ENCODE results near the gene ZNF385B.
A peak's percentile ranks its signal among the peaks of the same experiment; 100 is the strongest.
"Not testable (repeated sequence)": the region's sequence is repeated elsewhere in the genome, so short reads cannot be mapped to it uniquely, and the experiment has no call there.

ZNF385B gene

DNA sequence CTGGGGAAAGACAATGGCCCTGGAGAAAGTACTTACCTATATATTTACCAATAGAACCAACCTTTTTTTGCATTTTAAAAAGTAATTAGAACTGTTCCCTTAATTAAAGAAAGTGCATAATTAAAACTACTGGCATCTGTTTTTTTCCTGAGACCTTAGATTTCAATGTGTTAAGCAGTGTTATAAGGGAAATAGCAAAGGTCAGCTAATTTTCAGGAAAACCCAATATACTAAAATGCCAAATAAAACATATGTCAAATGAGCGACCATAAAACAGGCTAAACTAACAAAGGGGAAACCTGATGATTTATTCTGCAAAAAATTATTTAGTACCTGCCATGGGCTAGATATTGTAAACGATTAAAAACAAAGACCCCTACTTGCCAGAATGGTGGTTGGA is 372.8 kb downstream of the ZNF385B start:
- intact Hi-C loops (cut with DNase I) = no loop called here
- no peak for DNase-seq

DNA sequence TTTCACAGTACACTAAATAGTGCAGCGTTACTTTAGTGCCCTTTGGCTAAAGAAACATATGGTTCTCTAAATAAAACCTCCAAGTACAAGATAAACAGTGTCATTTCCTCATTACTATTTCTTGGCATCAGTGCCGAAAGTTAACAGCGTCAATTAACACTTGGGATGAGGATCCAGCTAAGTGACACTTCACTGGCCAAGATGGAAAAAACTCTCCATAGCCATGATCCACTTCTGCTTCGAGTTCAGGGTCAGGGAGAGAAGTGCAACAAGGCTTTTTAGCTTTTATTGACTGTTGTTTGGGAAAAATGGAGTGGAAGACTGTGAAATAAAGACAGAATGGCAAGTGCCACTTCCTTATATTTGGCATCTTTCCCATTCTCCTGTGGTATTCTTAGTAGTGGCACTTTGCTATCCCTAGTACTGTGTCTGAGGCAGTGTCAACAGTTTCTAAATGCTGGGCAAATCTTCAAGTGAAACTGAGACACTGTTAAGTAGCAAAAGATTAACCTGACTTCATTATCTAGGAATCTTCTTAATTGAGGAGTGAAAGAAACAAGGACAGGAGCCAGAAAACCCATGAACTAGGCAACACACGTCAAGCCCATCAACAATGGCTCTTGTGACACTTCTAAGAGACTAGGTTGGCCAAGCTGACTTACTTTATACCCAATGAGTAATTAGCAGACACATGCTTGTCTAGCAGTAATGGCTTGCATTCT is 374.2 kb downstream of the ZNF385B start:
- intact Hi-C loops (cut with DNase I) = no loop called here
- DNase-seq = no peak

- intact Hi-C loops (cut with DNase I) = no loop called here
- no peak for DNase-seq
Observed at GRCh38 chr2:179483131-179483530, 378.3 kb downstream of the ZNF385B start.

DNA sequence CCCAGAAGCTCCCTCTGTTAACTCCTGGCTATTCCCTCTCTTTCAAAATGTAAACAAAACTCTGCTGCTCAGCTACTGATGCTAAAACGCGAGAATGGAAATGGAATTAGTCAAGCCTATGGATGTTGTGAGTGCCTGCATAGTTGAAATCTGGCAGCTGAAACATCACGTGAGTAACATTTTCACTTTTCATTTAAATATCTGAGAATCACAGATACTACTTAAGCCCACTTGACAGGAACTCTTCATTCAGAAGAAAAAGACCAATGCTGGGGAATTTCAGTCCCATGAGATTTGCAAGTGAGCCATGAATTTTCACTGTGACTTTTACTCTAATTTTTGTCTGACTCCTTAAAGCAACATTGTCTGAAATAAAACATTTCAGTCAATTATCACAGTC is 381.5 kb downstream of the ZNF385B start:
- DNase-seq = no peak

GRCh38 chr2:179478771-179479170 is 382.6 kb downstream of the ZNF385B start:
- no peak for DNase-seq
- intact Hi-C loops (cut with DNase I) = no loop called here

More for the DNA sequence above, 381.5 kb downstream of the ZNF385B start:
- intact Hi-C loops (cut with DNase I) = no loop called here

- intact Hi-C loops (cut with DNase I) = no loop called here
- no peak for DNase-seq
Observed at GRCh38 chr2:179470992-179471391, 390.4 kb downstream of the ZNF385B start.

DNA sequence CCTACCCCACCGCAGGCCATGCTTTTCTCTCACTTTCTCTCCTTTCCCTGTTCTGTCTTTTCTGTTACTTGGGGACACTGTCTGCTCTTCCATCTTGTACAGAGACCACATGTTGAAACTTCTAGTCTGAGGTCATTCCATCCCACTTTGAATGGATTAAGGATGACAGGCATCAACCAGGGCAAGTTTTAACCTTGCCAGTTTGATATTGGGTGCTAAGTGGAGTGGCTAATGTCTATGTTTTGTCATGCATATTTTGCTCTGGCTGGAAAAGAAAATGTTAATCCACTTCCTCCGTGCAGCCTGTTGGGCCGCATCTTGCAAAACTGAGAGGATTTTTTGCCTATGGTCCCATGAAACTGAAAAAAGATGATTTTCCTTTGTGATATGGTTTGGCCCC is 391.3 kb downstream of the ZNF385B start:
- intact Hi-C loops (cut with DNase I) = no loop called here
- no peak for DNase-seq

DNA sequence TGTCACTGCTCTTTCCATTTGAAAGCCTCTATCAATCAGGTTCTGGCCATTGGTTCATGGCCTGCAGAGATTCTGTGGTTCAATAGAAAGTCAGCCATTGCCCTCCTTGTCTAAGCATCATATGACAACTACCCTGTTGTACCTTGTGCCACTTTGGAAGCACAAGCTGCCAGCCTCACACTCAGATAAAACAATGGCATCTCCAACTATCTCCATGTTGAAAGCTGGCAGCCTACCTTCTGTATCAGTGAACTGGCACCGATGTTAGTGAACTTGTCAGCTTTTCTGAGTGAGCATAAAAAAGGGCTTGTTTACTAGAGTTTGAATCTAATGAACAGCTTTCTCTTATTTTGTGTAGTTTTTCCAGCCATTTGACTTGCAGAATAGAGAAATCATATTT is 393.5 kb downstream of the ZNF385B start:
- no peak for DNase-seq
- intact Hi-C loops (cut with DNase I) = no loop called here

GRCh38 chr2:179467111-179467510 is 394.3 kb downstream of the ZNF385B start:
- DNase-seq = no peak
- intact Hi-C loops (cut with DNase I) = no loop called here

GRCh38 chr2:179461420-179461819 is 400.0 kb downstream of the ZNF385B start:
- DNase-seq = no peak
- intact Hi-C loops (cut with DNase I) = no loop called here

- intact Hi-C loops (cut with DNase I) = no loop called here
Observed at GRCh38 chr2:179460181-179460929, 401.1 kb downstream of the ZNF385B start.

GRCh38 chr2:179458113-179458512 is 403.3 kb downstream of the ZNF385B start:
- intact Hi-C loops (cut with DNase I); DNase-seq: not testable (repeated sequence)

More at GRCh38 chr2:179460181-179460929, 401.1 kb downstream of the ZNF385B start:
- peak in 34 of 42 donors; percentile 5 to 70 (median 32) for DNase-seq

- intact Hi-C loops (cut with DNase I) = no loop called here
- DNase-seq = no peak
Observed at GRCh38 chr2:179455824-179456223, 405.6 kb downstream of the ZNF385B start.

DNA sequence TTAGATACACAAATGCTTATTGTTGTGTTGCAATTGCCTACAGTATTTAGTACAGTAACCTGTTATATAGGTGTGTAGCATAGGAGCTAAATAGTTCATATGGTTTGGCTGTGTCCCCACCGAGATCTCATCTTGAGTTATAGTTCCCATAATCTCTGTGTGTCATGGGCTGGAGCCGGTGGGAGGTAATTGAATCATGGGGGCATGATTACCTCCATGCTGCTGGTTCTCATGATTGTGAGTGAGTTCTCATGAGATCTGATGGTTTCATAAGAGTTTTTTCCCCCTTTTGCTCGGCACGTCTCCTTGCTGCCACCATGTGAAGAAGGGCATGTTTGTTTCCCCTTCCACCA is 406.3 kb downstream of the ZNF385B start:
- no peak for DNase-seq
- intact Hi-C loops (cut with DNase I) = no loop called here

GRCh38 chr2:179454443-179455171 is 406.8 kb downstream of the ZNF385B start:
- no peak for DNase-seq
- intact Hi-C loops (cut with DNase I) = no loop called here

DNA sequence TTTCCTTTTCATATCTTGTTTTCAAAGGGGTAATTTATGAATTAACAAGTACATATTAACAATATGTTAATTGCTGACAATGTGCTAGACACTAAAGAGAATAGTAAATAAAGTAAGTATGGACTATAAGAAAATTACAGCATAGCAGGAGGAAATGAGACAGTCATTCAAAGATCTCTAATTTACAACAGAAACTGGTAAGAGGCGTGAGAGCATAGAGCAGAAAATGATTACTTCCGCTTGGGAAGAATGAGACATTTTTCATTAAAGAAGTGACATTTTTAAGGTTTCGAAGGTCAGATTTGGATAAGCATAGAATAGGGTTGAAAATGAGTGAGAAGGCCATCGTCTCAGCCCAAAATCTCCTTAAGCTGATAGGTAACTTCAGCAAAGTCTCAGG is 412.4 kb downstream of the ZNF385B start:
- intact Hi-C loops (cut with DNase I) = no loop called here
- no peak for DNase-seq

DNA sequence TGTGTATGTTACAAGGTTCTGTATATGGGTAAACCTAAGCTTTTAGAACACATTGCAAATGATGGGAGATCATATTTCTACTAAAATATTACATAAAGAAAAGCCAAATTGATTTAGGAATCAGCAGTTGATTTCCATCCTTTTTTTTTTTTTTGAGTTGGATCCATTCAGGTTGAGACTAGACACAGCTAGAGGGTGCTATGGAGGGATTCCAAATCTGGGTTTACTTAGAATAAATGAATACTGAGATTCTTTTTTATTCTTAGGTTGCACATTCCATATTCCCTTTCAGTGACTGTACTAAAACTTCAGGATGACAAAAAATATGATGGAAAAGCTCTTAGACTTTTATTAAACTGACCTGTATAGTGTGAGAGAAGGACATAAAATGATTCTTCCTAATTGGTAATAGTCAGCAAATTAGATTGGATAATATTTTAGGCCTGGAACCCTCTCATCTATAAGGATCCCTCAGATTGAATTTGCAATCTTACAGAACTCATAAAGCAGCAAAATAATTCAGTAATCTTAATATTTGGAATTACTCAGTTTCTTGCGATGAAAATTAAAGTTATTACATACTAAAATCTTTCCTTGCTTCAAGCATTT is 413.5 kb downstream of the ZNF385B start:
- no peak for DNase-seq
- intact Hi-C loops (cut with DNase I) = no loop called here

- intact Hi-C loops (cut with DNase I) = no loop called here
- DNase-seq = no peak
Observed at GRCh38 chr2:179447421-179447820, 414.0 kb downstream of the ZNF385B start.

GRCh38 chr2:179446476-179447141 is 414.8 kb downstream of the ZNF385B start:
- intact Hi-C loops (cut with DNase I) = no loop called here
- DNase-seq = no peak
